ENCODE measurements around the gene B4GALT2.

B4GALT2 gene

DNA sequence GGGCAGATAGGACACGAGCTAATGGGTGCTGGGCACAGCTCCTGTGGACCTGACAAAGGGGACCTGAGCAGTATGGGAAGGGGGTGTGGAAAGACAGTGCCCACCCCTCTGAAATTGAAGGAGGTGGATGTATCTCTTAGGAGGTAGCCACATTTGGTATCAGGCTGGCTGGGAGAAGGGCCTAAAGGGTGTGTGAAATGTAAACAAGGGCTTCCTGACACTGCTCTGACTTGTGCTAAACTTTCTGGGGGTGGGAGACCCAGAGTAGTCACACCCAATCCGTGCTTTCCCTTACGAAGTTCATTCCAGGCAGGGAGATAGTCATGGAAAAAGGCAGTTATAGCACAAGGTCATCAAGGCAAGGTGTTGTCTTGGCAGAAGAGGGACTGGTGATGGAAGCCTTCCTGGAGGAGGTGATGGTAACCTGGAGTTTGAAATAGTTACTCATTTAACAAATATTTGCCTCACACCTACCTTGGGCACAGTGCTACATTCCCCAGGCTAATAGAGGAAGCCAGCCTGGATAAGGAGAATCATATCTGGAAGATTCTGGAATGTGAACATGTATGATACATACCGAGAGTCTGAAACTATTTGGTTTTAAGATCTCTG lies 7.1 kb downstream of the B4GALT2 start:
- no peak for DNase-seq

DNA sequence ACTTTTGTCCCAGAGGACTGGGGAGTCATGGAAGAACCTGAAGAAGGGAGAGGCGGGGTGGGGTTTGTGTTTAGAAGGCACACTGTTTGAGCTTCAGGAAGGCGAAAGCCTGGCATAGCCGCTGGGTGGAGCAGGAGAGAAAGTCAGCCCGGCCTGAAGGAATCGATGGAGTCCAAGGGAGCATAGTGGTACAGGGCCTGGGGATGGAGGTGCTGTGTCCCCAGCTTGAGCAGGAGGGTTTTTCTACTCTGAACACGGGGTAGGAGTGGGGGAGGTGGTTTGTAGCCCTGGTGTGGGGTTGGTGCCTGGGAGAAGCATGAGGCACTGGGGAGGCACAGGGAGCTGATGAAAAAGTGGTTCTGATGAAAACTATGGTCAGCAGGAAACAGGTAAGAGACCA lies 7.7 kb downstream of the B4GALT2 start:
- no peak for DNase-seq

DNA sequence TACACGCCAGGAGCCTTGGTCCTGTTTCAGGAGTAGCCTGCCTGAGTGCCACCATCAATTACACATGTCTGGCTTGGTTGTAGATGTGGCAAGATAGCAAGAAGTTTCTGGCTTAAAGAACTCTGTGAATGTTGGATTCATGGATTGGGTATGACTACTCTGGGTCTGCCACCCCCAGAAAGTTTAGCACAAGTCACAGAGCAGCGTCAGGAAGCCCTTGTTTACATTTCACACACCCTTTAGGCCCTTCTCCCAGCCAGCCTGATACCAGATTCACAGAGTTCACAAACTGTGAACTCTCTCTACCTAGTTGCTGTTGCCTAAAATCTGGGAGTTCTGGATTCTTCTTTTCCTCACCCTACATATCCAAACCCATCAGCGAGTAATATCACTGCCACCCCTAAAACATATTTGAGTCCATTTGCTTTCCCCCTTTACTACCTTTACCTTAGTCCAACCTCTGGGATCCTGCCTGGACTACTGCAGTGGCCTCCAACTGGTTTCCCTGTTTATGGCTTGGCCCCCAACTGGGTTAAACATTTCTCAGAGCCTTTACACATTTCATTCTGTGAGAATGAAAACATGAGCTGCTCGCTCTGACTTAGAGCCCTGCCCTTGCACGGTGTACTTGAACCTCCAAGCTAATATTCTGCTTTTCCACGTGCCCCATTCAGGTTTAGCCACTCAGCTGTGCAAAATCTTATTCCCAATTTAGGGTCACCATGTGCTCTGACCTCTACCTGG lies 8.3 kb downstream of the B4GALT2 start:
- no peak for DNase-seq

DNA sequence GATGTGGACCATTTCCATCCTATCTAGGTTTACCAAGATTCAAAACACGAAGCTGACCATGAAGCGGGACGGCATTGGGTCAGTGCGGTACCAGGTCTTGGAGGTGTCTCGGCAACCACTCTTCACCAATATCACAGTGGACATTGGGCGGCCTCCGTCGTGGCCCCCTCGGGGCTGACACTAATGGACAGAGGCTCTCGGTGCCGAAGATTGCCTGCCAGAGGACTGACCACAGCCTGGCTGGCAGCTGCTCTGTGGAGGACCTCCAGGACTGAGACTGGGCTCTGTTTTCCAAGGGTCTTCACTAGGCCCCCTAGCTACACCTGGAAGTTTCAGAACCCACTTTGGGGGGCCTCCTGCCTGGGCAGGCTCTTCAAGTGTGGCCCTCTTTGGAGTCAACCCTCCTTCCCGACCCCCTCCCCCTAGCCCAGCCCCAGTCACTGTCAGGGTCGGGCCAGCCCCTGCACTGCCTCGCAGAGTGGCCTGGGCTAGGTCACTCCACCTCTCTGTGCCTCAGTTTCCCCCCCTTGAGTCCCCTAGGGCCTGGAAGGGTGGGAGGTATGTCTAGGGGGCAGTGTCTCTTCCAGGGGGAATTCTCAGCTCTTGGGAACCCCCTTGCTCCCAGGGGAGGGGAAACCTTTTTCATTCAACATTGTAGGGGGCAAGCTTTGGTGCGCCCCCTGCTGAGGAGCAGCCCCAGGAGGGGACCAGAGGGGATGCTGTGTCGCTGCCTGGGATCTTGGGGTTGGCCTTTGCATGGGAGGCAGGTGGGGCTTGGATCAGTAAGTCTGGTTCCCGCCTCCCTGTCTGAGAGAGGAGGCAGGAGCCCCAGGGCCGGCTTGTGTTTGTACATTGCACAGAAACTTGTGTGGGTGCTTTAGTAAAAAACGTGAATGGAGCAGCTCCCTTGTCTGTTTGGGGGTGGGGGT lies 11.5 kb downstream of the B4GALT2 start:
- DNase-seq, result no peak

DNA sequence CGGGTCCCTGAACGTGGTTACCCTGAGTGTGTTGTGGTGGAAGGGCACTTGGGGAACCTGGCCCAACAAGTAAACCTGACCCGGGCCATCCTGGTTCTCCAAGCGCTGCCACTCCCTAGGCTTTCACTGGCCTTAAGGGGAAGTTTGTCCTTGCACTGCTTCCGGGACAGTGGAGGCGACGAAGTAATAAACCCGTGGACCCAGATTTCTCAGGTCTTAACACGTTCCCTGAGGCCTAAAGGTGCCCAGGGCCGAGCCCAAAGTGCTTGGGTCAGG lies 12.1 kb downstream of the B4GALT2 start:
- no peak for DNase-seq

DNA sequence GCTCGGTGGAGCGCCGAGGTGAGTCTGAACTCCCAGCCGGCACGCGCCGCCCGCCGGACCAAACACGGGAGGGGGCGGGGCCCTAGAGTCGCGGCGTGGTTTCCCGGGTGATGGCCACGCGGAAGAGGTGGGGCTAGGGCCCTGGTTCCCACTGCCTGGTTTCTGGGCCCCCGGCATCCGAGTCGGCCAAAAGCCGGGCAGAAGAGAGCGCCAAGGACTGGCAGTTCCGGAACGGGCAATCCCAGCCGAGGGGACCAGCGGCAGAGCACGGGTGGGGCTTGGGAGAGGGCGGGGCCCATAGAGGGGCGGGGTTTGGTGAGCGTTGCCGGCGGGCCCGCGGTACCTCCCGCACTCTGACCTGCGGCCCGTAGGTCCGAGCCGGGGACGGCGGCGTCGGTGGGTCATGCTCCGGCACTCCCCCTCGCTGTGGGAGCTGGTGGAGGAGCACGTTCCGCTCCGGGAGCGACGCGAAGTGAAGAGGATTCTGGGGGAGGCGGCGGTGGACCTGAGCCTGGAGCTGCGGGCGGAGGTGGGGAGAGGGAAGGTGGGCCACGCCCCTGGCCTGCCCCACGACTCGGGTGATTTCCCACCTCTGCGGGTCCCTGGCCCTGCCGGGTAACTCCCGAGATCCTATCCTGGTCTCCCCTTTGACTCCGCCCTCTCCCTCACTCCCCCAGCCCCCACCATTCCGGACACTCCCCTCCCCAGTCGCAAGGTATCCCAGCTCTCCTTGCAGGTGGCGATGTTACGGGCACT lies 12.6 kb downstream of the B4GALT2 start, which contains the start of gene CCDC24:
CCDC24 (plus strand) TSS at position 124 of the 756 bp plus-strand sequence; CDS start at position 404, 280 bp downstream.
- peak; percentile 73 for DNase-seq

DNA sequence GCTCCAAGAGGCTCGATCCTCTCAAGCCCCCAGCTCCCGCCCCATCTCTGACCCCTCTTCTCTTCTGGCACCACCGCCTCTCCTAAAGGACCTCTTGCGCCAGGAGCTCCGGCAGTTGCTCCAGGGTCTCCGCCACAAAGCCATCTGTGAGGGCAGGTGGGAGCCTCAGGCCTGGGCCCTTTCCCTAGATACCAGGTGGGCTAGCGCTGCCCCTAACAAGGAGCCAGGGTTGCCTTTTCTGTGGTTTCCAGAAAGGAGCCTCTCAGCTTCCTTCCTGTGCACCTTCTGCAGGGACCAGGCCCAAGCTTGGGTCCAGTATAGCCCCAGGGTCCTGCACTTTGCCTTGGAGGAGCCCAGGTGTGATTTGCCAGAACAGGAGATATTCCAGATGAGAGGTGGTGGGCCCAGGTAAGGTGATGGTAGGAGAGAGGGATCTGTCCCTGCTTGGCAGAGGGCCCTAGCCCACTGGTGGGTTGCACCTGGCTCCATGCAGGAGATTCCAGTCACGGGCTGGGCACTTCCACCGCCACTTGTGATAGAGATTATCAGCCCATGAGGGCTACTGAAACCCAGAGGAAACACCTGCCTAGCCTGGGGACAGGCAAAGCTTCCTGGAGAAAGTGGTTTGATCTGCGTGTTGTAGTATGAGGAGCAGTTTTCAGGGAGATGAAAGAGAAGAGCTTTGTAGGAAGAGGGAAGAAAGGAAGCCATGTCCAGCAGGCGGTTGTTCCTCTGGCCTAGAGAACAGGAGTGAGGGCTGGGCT lies 13.4 kb downstream of the B4GALT2 start:
- DNase-seq, result no peak

DNA sequence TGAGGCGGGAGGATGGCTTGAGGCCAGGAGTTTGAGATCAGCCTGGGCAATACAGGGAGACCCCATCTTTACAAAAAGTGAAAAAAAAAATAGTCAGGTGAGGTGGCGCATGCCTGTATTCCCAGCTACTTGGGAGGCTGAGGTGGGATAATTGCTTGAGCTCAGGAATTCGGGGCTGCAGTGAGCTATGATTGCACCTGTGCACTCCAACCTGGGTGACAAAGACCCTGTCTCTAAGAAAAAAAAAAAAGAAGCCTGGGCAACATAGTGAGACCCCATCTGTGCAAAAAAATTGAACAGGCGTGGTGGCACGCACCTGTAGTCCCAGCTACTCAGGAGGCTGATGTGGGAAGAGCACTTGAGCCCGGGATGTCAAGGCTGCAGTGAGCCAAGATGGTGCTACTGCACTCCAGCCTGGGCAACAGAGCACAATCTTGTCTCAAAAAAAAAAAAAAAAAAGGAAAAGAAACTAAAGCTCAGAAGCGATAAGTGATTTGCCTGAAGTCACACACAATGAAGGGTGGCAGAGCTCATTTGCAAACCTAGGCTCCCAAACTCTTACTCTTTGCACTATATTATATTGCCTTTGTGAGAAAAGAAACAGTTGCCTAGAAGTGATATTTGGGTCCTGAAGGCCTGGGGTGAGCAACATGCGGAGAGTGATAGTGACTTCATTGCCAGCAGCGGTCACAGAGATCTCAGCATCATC lies 14.3 kb downstream of the B4GALT2 start:
- DNase-seq, result no peak

DNA sequence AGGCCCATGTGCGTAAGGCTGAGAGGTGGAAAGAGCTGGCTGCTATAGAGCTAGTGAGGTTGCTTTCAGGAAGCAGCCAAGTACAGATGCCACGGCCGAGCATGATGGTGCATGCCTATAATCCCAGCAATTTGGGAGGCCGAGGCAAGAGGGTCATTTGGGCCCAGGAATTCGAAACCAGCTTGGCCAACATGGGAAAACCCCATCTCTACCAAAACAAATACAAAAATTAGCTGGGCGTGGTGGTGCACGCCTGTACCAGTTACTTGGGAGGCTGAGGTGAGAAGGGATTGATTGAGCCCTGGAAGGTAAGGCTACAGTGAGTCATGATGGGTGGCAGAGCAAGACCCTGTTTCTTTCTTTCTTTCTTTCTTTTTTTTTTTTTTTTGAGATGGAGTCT lies 15.1 kb downstream of the B4GALT2 start:
- DNase-seq, result no peak

DNA sequence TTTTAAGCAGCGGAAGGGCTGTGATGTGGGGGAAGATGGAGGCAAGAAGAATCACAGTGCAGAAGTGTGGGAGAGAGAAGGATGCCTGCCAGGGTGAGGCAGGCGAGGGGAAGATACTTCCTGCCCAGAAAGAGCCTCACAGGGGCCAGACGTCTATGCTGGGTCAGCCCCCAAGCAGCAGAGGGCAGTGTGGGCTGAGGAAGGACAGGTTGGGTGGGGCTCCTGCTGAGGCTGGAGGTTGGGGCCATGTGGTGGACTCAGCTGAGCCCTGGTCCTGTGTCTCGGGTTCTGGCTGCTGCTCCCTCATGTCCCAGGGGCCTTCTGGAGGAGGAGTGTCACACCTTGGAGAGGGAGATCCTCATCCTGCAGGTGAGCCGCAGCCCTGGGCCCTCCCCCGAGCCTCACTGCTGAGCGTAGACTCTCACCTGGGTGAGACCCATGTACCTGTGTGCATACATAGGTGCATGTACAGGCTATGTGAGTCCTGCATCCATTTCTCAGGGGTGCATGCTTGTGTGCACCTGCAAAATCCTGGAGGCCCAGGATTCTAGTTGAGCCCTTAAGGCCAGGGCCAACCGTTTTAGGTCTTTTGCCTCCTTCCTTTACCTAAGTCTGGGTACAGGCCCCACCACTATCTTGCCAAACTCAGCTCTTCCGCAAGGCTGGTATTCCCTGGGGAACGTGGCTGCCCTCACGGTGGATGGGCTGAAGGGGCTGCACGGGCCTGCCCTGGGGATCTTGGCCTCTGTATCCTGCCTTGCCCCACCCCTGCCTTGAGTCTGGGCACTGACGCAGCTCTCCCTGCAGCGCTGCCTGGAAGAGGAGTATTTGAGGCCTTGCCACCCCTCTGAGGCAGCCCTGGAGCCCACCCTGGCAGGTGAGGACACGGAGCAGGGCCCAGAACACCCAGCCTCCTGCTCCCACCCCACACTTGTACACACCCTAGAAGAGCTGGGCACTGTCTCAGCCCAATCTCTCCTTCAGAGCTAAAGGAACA lies 16.1 kb downstream of the B4GALT2 start:
- DNase-seq, result no peak

DNA sequence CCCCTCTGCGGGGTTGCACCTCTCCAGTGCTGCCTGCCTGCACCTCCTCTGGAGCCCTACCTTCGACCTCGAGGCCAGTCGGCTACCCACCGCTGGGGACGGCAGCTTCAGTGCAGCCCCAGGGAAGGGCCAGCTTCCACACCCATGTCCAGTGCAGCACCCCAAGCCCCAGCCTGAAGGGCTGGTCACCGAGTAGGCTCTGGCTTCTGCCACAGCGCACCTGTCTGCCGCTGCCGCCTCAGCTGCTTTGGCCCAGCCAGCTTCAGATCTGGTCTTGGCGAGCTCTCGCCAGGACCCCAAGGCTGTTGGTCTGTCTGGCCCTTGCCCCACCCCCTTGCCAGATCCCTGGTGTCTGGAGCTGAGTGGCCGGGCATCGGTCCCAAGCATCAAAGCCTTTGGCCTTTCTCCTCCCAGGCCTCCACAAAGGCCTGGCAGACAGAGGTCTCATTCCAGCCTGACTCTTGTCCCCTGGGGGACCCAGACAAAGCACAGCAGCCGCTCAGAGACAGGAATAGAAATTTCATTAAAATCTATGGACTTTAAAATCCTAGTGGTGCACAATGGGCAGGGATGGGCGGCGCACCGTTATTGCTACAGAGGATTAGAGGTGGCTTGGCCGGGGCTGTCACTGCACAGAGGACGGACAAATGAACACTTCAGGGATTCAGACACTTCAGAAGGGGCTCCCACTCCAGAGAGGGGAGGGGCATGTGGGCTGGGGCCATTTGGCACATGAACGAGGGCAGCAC lies 17.1 kb downstream of the B4GALT2 start:
- DNase-seq, result no peak

DNA sequence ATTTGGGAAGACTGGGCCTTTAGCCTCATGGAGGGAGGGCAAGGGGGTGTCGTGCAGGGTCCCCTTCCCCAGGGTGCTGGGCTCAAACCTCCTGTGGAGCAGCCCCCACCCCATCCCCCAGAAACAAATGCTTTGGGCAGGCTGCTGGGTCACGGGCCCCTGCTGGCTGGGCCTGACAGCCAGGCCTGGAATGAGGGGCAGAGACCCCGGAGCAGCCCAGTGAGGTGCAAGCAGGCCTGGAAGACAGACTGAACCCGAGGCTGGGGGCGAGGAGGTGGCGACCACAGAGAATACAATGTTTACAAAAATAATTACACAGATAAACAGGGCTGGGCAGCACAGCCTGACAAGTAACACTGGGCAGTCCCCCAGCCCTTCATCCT lies 17.7 kb downstream of the B4GALT2 start:
- no peak for DNase-seq

DNA sequence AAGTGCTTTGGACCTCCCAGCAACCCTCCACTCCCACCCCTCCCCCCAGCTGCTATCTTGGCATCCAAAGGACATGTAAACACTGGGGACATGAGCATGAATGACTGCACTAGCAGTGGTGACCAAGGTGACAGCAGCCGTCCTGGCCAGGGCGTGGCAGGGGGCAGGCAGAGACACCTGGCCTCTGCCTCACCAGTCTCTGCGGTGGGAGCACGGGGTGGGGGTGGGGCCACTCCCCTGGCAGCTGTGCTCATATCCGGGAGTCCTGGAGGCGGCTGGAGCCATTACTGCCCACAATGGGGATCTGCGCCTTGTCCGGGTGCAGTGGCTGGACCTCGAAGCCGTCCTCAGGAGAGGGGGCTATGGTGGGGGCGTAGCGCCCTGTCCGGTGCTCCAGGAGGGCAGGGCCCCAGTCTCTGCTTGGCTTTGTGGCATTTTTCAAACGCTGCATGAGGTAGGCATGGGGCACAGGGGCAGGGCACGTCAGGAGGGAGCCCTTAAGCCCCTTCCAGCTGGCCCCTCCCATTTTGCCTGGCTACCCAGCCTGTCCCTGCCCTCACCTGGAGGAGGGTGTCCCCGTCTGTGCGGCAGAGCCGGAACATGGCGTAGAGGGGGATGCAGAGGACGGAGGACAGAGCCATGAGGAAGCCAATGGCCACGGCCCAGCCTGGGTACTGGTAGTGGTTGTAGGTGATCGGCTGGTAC lies 18.4 kb downstream of the B4GALT2 start:
- no peak for DNase-seq

DNA sequence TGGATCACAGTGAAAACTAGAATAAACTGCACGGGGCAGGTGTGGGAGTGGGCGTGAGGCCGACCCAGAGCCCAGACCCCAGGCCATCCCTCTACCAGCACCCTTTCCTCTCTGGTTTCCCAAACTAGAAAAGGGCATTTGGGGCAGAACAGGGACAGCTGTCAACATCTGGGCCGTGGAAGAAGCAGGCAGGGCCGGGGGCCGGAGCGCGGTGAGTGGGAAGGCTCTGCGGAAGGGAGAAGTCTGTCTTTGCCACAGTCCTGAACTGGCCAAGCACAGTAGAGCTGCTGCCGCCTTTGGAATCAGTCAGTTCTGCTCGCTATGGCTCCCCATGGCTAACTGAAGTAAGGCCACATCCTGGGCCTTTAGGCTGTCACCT lies 19.0 kb downstream of the B4GALT2 start:
- no peak for DNase-seq

DNA sequence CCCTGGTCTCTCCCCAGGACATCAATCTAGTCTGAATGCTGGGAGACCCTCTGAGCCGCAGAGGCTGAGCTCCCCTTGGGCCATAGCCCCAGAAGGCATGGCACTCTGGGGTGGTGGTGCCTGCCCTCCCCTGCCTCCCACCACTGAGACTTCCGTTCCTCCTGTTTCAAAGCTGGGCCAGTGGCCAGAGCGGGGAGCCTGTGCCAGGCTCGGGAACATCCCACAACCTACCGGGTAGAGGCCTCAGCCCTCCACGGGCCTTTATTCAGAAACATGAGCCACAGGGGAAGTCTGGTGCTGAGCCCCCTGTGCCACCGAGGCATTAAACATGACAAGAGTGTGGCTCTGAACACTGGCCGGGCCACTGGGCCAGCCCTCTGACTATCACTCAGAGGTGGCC lies 20.4 kb downstream of the B4GALT2 start:
- no peak for DNase-seq

DNA sequence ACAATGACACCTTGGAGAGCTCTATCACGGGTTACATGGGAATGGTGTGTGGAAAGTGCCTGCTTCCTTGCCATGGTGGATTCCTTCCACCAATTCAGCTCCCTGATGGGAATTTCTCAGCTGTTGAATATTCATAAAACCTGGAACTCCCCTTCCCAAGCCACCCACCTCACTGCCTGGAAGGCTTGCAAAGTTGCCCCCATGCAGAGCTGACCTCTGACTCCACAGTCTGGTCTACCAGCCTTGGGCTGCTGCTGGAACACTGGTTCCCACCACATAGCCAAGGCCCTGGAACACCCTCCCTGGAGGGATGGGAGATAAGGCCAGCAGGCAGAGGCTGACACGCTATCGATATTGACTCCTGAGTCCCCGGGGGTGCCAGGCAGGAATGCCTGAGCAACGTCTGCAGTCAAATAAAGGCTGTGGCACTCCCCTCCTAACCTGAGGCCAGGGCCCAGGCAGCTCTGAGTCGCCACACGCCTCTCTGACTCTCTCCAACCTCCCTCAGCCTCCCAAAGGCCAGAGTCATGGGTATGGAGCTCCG lies 21.2 kb downstream of the B4GALT2 start:
- no peak for DNase-seq

DNA sequence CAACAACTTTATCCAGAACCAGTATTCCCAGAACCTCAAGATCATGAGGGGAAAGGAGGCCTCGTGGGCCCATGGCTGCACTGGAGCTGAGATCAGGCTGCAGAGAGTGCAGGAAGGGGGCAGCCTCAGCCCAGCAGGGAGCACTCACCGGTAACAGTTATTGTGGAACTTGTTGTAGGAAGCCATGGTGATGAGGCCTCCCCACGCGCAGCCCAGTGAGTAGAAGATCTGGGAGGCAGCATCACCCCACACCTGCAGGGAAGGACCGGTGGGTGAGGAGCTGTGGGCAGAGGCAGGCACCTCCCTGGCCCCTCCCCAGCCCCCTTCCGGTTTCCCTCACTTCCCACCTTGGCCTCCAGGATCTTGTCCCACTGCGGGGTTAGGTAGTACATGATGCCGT lies 23.2 kb downstream of the B4GALT2 start:
- no peak for DNase-seq

DNA sequence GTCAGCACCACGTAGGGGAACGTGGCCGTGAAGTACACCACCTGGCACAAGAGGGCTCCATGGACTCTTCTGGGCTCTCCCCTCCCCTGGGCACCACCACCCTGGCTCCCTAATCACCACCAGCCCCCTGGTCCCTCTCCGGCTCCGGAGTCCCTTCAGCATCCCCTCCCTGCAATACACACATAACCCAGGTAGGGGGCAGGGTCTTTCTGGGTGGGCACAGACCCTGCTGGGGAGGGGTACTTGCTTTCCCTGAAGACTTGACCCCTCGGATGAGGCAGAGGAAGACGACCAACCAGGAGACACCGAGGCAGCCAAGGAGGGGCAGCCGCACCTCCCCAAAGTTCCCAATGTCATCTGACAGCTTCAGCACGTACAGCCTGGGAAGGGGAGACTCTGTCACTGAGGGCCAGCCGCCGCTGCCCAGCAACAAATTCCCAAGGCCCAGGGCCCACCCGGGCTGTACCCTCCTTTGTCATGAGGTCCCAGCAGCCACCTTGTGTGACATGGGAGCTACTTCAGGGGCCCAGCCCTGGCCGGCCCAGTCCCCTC lies 23.7 kb downstream of the B4GALT2 start:
- DNase-seq, result no peak
